GM18498 (cell line): ENCODE measurements around the gene RNF4.
A peak's percentile ranks its signal among the peaks of the same experiment; 100 is the strongest.
"Not testable (repeated sequence)": the region's sequence is repeated elsewhere in the genome, so short reads cannot be mapped to it uniquely, and the experiment has no call there.

Experiments
- ATAC-seq: cut with Tn5 transposase; IDR thresholded peaks from one replicate; pipeline ENCODE4 v1.9.1; 2021; ENCODE audit warnings: mild to moderate bottlenecking, moderate library complexity; ENCODE audit not compliant: unreplicated experiment

The RNF4 gene, protein sequence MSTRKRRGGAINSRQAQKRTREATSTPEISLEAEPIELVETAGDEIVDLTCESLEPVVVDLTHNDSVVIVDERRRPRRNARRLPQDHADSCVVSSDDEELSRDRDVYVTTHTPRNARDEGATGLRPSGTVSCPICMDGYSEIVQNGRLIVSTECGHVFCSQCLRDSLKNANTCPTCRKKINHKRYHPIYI

GRCh38 chr4:2468456-2469191 is at the start of gene RNF4:
RNF4 (plus strand) TSS chr4:2469106; CDS start chr4:2490494, 21,388 bp downstream.
- peak; percentile 80 for ATAC-seq

DNA sequence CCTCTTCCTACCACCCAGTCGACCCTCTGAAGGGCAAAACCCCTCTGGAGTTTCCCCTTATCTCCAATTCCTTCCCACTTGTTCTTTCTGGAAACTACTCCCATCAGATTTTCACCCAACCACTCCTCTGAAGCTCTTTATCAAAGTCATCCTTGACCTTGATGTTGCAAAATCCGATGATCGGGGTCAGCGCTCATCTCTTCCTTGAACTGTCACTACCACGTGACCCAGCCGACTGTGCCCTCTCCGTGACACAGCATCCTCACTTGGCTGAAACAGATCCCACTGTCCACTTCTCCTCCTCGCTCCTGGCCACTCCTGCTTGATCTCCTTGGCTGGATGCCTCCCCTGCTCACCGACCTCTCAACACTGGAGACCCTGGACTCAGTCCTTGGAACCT is 49.1 kb upstream of the RNF4 start:
- no peak for ATAC-seq

DNA sequence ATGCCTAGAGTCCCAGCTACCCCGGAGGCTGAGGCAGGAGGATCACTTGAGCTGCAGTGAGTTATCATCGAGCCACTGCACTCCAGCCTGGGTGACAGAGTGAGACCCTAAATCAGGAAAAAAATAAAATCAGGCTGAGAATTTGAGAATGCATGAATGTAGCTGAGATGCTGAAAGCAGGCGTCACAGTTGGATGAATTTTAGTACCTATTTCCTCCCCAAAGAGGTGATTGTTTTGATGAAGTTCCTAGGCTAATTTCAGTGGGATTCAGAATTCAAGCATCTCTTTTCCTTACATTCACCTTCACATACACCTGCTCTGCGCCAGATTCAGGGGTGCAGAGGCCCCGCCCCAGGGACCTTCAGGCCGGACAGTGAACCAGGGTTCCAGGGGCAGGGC is 47.0 kb upstream of the RNF4 start:
- no peak for ATAC-seq

- ATAC-seq = no peak
Measured at GRCh38 chr4:2423066-2423465, 45.8 kb upstream of the RNF4 start.

DNA sequence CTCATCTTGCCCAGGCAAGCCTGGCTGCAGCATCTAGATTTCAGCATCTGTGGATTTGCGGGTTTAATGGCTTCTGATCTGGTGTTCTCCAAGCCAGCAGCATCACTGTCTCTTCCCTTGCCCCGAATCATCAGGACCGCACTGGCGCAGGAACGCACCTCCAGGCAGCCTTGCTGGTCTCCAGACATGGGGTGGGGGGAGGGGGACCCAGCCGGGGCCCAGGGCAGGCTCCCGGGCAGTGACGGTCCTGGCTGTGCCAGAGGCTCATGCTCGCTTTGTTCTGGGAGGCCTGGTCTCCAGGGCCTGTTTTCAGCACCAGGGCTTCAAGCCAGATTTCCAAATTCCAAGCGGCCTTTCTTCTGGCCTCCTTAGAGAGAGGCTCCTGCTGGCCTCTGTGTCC is 45.2 kb upstream of the RNF4 start:
- no peak for ATAC-seq

GRCh38 chr4:2424581-2424980 is 44.3 kb upstream of the RNF4 start:
- no peak for ATAC-seq

DNA sequence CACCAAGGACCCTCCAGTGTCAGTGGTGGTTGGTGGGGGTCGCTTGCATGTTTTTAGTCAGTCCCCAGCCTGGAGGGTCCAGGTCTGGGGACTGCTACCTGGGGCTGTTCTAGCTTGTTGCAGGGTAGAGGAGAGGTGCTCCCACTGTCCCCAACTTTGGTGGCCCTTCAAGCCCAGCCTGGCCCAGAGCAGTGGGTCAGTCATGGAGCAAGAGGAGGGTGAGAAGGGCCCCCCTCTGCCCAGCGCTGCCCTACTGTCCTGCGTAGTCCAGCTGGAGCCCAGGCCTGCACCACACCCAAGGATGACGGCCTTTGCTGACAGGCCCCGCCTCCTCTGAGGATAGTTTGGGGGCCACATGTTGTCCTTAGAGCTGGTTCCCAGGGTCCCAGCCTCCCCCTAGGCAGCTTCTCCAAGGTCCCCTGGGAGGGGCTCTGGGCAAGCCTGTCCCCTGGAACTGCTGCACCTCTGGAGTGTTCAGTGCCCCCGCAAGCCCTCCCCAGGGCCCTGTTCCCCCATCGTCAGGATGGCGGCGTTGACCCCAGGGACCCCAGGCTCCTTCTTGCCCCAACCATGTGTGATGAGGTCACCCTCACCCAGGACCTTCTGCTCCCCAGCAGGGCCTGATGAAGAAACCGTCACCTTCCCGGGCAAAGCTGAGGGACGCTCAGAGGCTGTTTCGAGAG is 43.4 kb upstream of the RNF4 start:
- no peak for ATAC-seq

GRCh38 chr4:2426069-2426397 is 42.9 kb upstream of the RNF4 start:
- ATAC-seq = no peak

DNA sequence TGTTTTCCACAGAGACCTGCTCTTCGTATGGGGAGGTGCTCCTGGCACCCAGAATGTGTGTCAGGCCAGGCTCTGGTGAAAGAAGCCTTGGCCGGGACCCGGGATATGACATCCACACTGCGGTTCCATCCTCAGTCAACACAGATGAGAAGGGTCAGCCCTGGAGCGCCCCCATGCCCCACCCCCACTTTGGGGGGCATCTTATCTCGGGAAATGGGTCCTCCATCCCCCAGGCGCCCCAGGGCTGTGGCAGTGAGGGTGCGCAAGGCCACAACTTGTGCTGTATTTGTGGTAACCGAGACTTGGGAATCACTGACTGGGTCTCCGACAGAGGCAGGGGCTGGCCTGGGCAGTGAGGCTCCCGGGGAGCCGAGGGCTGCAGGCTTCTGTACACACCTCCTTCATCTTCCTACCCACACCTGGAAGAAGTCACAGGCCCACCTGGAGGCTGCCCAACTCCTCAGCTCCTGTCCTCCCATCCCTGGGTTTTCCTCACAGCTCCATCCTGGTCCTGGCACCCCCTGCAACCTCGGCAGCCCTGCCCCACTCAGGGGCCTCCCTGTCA is 42.1 kb upstream of the RNF4 start:
- no peak for ATAC-seq

- ATAC-seq = no peak
Measured at GRCh38 chr4:2427383-2428334, 41.2 kb upstream of the RNF4 start.

- no peak for ATAC-seq
Measured at GRCh38 chr4:2428496-2429213, 40.3 kb upstream of the RNF4 start.

- ATAC-seq = not testable (repeated sequence)
Measured at GRCh38 chr4:2429945-2430757, 38.8 kb upstream of the RNF4 start.

GRCh38 chr4:2432004-2432403 is 36.9 kb upstream of the RNF4 start:
- no peak for ATAC-seq

- no peak for ATAC-seq
Measured at GRCh38 chr4:2432991-2433530, 35.8 kb upstream of the RNF4 start.

GRCh38 chr4:2433609-2434350 is 35.1 kb upstream of the RNF4 start:
- ATAC-seq = no peak

DNA sequence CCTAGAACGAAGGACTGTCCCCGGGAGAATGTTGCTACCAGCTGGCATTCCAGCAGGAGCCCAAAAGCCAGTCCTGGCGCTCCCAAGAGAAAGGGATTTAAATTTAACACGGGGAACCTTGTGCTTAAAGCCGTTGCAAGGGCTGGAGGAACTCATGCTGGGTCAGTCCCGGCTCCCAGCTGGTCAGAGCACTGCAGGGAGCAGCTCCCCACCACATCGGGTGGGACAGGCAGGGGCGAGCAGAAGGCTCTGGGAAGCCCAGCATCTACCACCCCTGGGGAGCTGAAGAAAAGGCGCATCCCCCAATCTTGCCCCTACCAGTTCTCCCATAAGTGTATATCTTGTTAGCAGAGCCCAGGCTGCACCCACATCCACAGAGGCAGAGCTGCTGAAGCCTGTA is 34.5 kb upstream of the RNF4 start:
- no peak for ATAC-seq

- ATAC-seq = no peak
Measured at GRCh38 chr4:2436301-2436700, 32.6 kb upstream of the RNF4 start.

- ATAC-seq = no peak
Measured at GRCh38 chr4:2436761-2437474, 32.0 kb upstream of the RNF4 start.
